Caco-2 (cell line): ENCODE results near the gene KSR2. TPM values are rescaled to one million over a fixed set of nuclear protein-coding genes. Genes with fewer than 3 reads are reported as not detected.

Experiments
- BruUV-seq: library from RNA; stranded (reverse); fragments of 400-500 nt; replicated peaks from 2 replicates; lab custom pipeline; 2021; lab: Mats Ljungman, UMichigan
- CTCF ChIA-PET: fragments of 300-600 bp; sonication (Branson Sonifier 250); formaldehyde crosslinking; loops from one replicate; lab custom pipeline; 2022; ENCODE audit warnings: antibody characterized with exemption; lab: Charles Lee
- POLR2A ChIA-PET: fragments of 300-600 bp; sonication (Branson Sonifier 250); formaldehyde crosslinking; loops from one replicate; lab custom pipeline; 2022; ENCODE audit warnings: antibody characterized with exemption; lab: Charles Lee
- DNase-seq, 2 experiments: peaks; one replicate each; pipeline versions ENCODE4 v3.0.0 to v3.0.0-alpha.2; 2020 to 2022
- H3K27me3 ChIP-seq: replicated peaks from 2 replicates; pipeline ENCODE4 v1.6.0; 2011; ENCODE audit warnings: low read length; ENCODE audit not compliant: control insufficient read depth, insufficient read depth
- H3K36me3 ChIP-seq: 2 replicates; pipeline ENCODE4 v1.5.1; 2011; ENCODE audit warnings: low read length; ENCODE audit not compliant: control insufficient read depth, insufficient read depth
- H3K4me1 ChIP-seq: fragments of 250-450 bp; sonication (Bioruptor Pico); 2 replicates; pipeline ENCODE4 v1.5.1; 2020; ENCODE audit warnings: mild to moderate bottlenecking
- H3K4me3 ChIP-seq: 2 replicates; pipeline ENCODE4 v1.5.1; 2011; ENCODE audit warnings: low read depth, mild to moderate bottlenecking, control low read depth, low read length
- H3K9me3 ChIP-seq: fragments of 250-450 bp; sonication (Bioruptor Pico); 2 replicates; pipeline ENCODE4 v1.5.1; 2020; ENCODE audit warnings: mild to moderate bottlenecking, moderate library complexity
- H3K27ac Mint-ChIP-seq: one replicate; pipeline ENCODE4 v1.8.0; 2022; ENCODE audit warnings: mixed read lengths; ENCODE audit not compliant: unreplicated experiment
- H3K27me3 Mint-ChIP-seq: one replicate; pipeline ENCODE4 v1.8.0; 2022; ENCODE audit warnings: mixed read lengths; ENCODE audit not compliant: insufficient read depth, unreplicated experiment
- H3K36me3 Mint-ChIP-seq: one replicate; pipeline ENCODE4 v1.8.0; 2022; ENCODE audit warnings: mild to moderate bottlenecking, mixed read lengths; ENCODE audit not compliant: insufficient read depth, unreplicated experiment
- H3K4me1 Mint-ChIP-seq: one replicate; pipeline ENCODE4 v1.8.0; 2022; ENCODE audit warnings: low read depth, mixed read lengths; ENCODE audit not compliant: unreplicated experiment
- H3K4me3 Mint-ChIP-seq: one replicate; pipeline ENCODE4 v1.8.0; 2022; ENCODE audit warnings: mild to moderate bottlenecking, moderate library complexity, mixed read lengths; ENCODE audit not compliant: unreplicated experiment
- H3K9me3 Mint-ChIP-seq: one replicate; pipeline ENCODE4 v1.8.0; 2022; ENCODE audit warnings: mixed read lengths; ENCODE audit not compliant: unreplicated experiment
- CTCF ChIP-seq, 2 experiments: fragments of 200-600 bp in 1 of 2; IDR thresholded peaks; 1 replicate in 1 of 2; 2 replicates in 1 of 2; pipeline versions ENCODE4 v1.5.1 to v1.8.0; 2011 to 2022; ENCODE audit warnings: antibody characterized with exemption in 1 of 2, control low read depth in 1 of 2, inconsistent platforms in 1 of 2, low read depth in 1 of 2, low read length in 1 of 2, mild to moderate bottlenecking in 1 of 2, moderate library complexity in 1 of 2; ENCODE audit not compliant: insufficient read depth in 1 of 2, severe bottlenecking in 1 of 2, unreplicated experiment in 1 of 2
- intact Hi-C: fragments of 100-400 bp; cut with micrococcal nuclease; formaldehyde crosslinking; loops from one replicate; pipeline ENCODE4 v1.10.0; 2022; ENCODE audit not compliant: unreplicated experiment
- total RNA-seq: library from RNA; stranded (reverse); gene quantifications from 2 replicates; pipeline ENCODE4 v1.2.3, GENCODE V29; 2022

Gene KSR2
- total RNA-seq, 1 experiment from 2014 or later, result 0.66 TPM

- H3K27me3 Mint-ChIP-seq, result no peaks in the 10 kb centered on the region
- no peak overlapping the region for H3K4me3 ChIP-seq
- peaks cover 4% of the 10 kb centered on the region for H3K36me3 Mint-ChIP-seq
- H3K4me1 ChIP-seq, result peaks cover 5% of the 10 kb centered on the region
- H3K4me3 Mint-ChIP-seq, result no peak overlapping the region
- H3K9me3 Mint-ChIP-seq, result no peaks in the 10 kb centered on the region
- ChIA-PET CTCF (no interaction called here), POLR2A (no interaction called here)
- no peaks in the 10 kb centered on the region for H3K9me3 ChIP-seq
- no peaks in the 10 kb centered on the region for H3K4me1 Mint-ChIP-seq
- no TSS peak for BruUV-seq
- no peak for TF ChIP-seq CTCF (IDR thresholded peaks at IDR 0.05; ENCODE audit: insufficient read depth in 1 of 2, low read depth in 1 of 2, low read length in 1 of 2, severe bottlenecking in 1 of 2, unreplicated experiment in 1 of 2)
- H3K27me3 ChIP-seq, result no peaks in the 10 kb centered on the region; the same call in 1 of the 2 replicates
- H3K36me3 ChIP-seq, result no peaks in the 10 kb centered on the region
- H3K27ac Mint-ChIP-seq, result no peak overlapping the region
- intact Hi-C loops, result no loop called here
- DNase-seq, result no peak
These were observed 376.0 kb downstream of the KSR2 start for GRCh38 chr12:117592588-117593305.

GRCh38 chr12:117590999-117591398, 377.8 kb downstream of the KSR2 start:
- no peak overlapping the region for H3K27ac Mint-ChIP-seq

GRCh38 chr12:117590386-117590785, 378.4 kb downstream of the KSR2 start:
- intact Hi-C loops, result no loop called here
- no peak for DNase-seq
- H3K36me3 ChIP-seq, result no peaks in the 10 kb centered on the region
- H3K27me3 ChIP-seq, result no peaks in the 10 kb centered on the region; the same call in 1 of the 2 replicates
- TF ChIP-seq CTCF (IDR thresholded peaks at IDR 0.05; ENCODE audit: insufficient read depth in 1 of 2, low read depth in 1 of 2, low read length in 1 of 2, severe bottlenecking in 1 of 2, unreplicated experiment in 1 of 2), result no peak
- H3K27me3 Mint-ChIP-seq, result peaks cover 4% of the 10 kb centered on the region
- peaks cover 5% of the 10 kb centered on the region for H3K4me1 ChIP-seq
- no peak overlapping the region for H3K27ac Mint-ChIP-seq
- CTCF ChIA-PET, result interaction anchor here (4.1 kb wide), 1 partner anchor 222 kb away, joined by 42 read pairs; no protein-coding TSS in a partner anchor
- peaks cover 4% of the 10 kb centered on the region for H3K36me3 Mint-ChIP-seq
- no peaks in the 10 kb centered on the region for H3K9me3 Mint-ChIP-seq
- H3K9me3 ChIP-seq, result no peaks in the 10 kb centered on the region
- no peak overlapping the region for H3K4me3 Mint-ChIP-seq
- BruUV-seq, result no TSS peak
- H3K4me3 ChIP-seq, result no peak overlapping the region
- peaks cover 6% of the 10 kb centered on the region for H3K4me1 Mint-ChIP-seq
- POLR2A ChIA-PET, result no interaction called here

More at GRCh38 chr12:117590999-117591398, 377.8 kb downstream of the KSR2 start:
- Mint-ChIP-seq H3K4me1 (peaks cover 6% of the 10 kb centered on the region), H3K27me3 (peaks cover under 1% of the 10 kb centered on the region), H3K9me3 (no peaks in the 10 kb centered on the region), H3K4me3 (no peak overlapping the region), H3K36me3 (peaks cover 4% of the 10 kb centered on the region)
- CTCF ChIA-PET, result no interaction called here
- no peaks in the 10 kb centered on the region for H3K36me3 ChIP-seq
- intact Hi-C loops, result loop anchor here (1.0 kb wide), 1 partner anchor 246 kb away; no protein-coding TSS in a partner anchor
- H3K27me3 ChIP-seq, result no peaks in the 10 kb centered on the region; the same call in 1 of the 2 replicates
- peak in 1 of 2 experiments; percentile 6 for TF ChIP-seq CTCF (IDR thresholded peaks at IDR 0.05; ENCODE audit: insufficient read depth in 1 of 2, low read depth in 1 of 2, low read length in 1 of 2, severe bottlenecking in 1 of 2, unreplicated experiment in 1 of 2)
- H3K9me3 ChIP-seq, result no peaks in the 10 kb centered on the region
- no peak overlapping the region for H3K4me3 ChIP-seq
- POLR2A ChIA-PET, result no interaction called here
- DNase-seq, result no peak
- peaks cover 5% of the 10 kb centered on the region for H3K4me1 ChIP-seq
- BruUV-seq, result no TSS peak
